HFF-Myc (cell line): Measurements from ENCODE around the gene C3orf20.

Experiments
- DNase-seq: peaks from one replicate; pipeline ENCODE4 v3.0.0-alpha.2; 2011; ENCODE audit warnings: low read depth; ENCODE audit errors: extremely low read depth
- H3K4me3 ChIP-seq: replicated peaks from 2 replicates; pipeline ENCODE4 v1.5.1; 2011; ENCODE audit warnings: low read depth, mild to moderate bottlenecking, control low read depth, low read length
- TF ChIP-seq, protein P1 (sequence below): IDR thresholded peaks from 2 replicates; pipeline ENCODE4 v1.5.1; 2012; ENCODE audit warnings: mild to moderate bottlenecking, low read depth, low read length, control low read depth; ENCODE audit errors: missing control alignments

The C3orf20 gene

GRCh38 chr3:14801668-14802380 is 126.9 kb downstream of the C3orf20 start:
- H3K4me3 ChIP-seq, result no peak overlapping the region
- no peak for DNase-seq
- TF ChIP-seq, protein P1, sequence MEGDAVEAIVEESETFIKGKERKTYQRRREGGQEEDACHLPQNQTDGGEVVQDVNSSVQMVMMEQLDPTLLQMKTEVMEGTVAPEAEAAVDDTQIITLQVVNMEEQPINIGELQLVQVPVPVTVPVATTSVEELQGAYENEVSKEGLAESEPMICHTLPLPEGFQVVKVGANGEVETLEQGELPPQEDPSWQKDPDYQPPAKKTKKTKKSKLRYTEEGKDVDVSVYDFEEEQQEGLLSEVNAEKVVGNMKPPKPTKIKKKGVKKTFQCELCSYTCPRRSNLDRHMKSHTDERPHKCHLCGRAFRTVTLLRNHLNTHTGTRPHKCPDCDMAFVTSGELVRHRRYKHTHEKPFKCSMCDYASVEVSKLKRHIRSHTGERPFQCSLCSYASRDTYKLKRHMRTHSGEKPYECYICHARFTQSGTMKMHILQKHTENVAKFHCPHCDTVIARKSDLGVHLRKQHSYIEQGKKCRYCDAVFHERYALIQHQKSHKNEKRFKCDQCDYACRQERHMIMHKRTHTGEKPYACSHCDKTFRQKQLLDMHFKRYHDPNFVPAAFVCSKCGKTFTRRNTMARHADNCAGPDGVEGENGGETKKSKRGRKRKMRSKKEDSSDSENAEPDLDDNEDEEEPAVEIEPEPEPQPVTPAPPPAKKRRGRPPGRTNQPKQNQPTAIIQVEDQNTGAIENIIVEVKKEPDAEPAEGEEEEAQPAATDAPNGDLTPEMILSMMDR, result no peak

- TF ChIP-seq, protein P1, result no peak
Observed at GRCh38 chr3:14802381-14802731, 127.4 kb downstream of the C3orf20 start.

GRCh38 chr3:14803101-14803980 is 128.4 kb downstream of the C3orf20 start:
- H3K4me3 ChIP-seq, result no peak overlapping the region
- no peak for DNase-seq
- TF ChIP-seq, protein P1, result no peak

More at GRCh38 chr3:14802381-14802731, 127.4 kb downstream of the C3orf20 start:
- no peak overlapping the region for H3K4me3 ChIP-seq
- DNase-seq, result no peak

- DNase-seq, result no peak
- TF ChIP-seq, protein P1, result no peak
Observed at GRCh38 chr3:14803981-14804834, 129.3 kb downstream of the C3orf20 start.

GRCh38 chr3:14804835-14805780 is 130.2 kb downstream of the C3orf20 start:
- no peak for DNase-seq
- TF ChIP-seq, protein P1, result no peak
- no peak overlapping the region for H3K4me3 ChIP-seq

More at GRCh38 chr3:14803981-14804834, 129.3 kb downstream of the C3orf20 start:
- no peak overlapping the region for H3K4me3 ChIP-seq
